GM19099 (cell line): ENCODE results near the gene FKBP1B.

Experiments
- POLR2A ChIP-seq: IDR thresholded peaks from 3 replicates; pipeline ENCODE4 v1.6.1; 2011; ENCODE audit warnings: low read depth; ENCODE audit not compliant: insufficient read length; ENCODE audit errors: extremely low read depth

FKBP1B gene

DNA sequence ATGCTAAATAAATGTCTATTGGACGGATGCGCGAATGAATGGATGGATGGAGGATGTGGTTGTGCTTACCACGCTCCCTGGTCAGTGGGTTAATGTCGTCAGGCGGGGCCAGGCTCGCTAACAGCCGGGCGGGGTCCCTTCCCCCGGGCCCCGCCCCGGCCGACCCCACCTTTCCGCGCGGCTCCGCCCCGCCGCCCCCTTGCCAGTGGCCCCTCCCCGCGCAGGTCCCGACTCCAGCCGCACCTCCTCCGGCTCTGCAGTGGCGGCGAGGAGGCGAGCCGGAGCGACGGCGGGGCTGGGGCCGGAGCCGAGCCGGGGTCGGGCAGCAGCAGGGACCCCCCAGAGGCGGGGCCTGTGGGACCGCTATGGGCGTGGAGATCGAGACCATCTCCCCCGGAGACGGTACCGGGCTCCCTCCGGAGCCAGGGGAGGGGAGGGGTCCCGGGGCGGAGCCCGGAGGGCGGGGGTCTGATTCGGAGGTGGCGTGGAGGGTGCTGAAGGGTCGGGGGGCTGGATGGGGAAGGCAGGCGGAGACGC, at the start of gene FKBP1B:
TSS of gene FKBP1B (plus strand) at position 257 of the 537 bp plus-strand sequence. CDS start at position 366, 109 bp downstream.
- peak; percentile 33 for TF ChIP-seq POLR2A

DNA sequence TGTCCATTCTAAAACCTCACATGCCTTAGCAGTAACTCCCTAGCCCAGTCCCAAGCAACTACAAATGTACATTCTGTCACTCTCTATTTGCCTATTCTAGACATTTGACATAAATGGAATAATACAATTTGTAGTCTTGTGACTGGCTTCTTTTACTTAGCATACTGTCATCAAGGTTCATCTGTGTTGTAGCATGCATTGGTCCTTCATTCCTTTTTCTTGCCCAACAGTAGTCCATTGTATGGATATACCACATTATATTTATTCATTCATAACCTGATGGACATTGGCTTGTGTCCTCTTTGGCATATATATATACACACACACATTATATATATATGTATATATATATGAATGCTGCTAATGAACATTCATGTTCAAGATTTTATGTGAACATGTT, 41.8 kb upstream of the FKBP1B start:
- no peak for TF ChIP-seq POLR2A

DNA sequence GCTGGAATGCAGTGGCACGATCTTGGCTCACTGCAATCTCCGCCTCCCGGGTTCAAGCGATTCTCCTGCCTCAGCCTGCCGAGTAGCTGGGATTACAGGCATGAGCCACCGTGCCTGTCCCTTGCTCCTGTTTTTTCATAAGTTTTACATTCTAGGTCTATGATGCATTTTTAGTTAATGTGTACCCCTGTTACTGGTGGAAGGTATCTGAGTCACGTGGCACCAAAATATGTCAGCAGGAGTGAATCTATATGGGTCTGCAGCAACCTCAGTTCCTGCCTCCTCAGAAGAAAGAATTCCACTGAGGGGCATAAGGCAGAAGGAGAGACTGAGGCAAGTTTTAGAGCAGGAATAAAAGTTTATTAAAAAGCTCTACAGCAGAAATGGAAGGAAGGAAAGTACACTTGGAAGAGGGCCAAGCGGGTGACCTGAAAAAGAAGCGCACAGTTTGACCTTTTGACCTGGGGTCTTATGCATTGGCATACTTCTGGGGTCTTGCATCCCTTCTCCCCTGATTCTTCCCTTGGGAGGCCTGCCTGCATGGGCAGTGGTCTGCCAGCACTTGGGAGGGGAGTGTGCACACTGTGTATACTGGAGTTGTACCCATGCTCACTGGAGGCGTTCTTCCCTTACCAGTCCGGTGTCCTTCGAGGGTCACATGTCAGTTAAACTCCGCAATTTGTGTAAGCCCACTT, 40.7 kb upstream of the FKBP1B start:
- TF ChIP-seq POLR2A: no peak

DNA sequence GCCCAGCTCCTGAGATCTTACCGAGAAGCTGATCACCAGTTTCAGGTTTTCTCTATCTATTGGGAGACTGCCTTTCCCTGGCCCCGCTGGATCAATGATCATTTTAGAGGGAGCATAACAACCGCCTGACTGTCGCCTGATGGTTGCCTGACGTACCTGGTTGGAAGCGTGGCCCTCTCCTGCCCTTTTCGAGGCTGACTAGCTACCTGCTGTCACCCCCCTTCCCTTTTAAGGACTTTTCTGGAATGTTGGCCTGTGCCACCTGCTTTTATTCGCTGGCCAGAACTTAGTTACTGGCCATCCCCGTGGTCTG, 40.2 kb upstream of the FKBP1B start:
- no peak for TF ChIP-seq POLR2A

DNA sequence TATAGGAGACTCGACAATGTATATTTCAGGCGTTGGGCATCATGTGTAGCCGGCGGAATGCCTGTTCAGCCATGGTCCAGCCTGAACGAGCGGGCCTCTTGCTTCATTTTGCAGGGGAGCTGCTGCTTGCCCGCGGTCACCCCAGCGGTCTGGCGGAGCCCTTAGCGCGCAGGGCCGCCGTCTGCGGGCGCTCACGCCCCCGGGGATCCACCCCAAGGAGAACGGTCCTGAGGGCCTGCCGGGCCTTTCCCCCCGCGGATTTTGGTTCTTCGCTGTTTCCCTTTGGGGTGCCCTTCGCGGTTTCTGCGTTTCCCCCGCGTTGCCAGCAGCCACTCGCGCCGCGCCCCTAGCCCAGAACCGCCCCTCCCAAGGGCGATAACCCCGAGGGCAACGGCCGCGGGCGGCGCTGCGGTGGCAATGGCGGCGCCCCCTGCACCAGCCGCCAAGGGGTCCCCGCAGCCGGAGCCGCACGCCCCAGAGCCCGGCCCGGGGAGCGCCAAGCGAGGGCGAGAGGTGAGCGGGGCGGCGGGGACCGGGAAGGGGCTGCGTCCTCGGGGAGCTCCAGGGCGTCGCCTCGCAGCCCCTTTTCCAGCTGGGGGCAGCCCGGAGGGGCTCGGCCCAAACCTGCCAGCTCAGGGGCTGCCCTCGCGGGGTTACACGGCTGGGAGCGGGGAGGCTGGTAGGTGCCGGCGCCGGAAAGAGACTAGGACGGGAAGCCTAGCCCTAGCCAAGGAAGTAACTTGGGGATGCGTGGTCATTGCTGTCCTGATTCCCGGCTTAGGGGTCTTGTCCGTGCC, 39.7 kb upstream of the FKBP1B start, which contains the start of gene MFSD2B:
TSS of gene MFSD2B (plus strand) at position 406 of the 797 bp plus-strand sequence. CDS start at position 418, 12 bp downstream.
- TF ChIP-seq POLR2A: no peak

DNA sequence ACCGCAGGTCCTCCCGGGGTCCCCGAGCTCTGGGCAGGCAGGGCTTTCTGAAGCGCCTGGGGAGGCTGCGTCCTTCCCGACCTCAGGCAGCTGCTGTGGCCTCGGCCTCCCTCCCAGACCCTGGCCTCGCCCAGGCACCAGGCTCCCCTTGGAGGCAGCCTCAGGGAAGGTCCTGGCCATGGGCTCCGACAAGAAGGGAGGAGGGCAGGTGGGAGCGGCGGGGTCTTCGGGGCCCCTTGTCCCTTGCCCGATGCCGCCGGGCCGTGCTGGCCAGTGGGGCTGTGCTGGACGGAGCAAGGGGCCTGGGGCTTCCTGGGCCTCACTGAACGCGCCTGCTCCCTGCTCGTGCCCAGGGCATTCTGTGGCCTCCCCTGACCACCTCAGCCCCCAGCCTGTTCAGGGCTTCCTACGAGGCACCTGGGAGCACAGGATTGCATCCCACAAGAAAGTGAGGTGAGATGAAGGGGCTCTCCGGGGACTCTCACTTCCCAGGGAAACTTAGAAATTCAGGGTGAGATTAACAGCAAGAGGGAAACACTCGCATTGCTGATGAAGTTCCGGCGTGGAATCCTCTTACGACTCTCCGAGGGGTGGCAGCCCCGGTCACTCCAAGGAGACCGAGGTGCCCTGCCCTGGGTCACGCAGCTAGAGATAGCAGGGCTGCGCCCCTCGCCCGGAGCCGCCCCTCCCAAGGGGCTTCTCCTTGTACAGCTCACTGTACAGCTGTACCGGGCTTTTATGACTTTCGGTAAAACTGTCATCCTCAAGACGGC, 38.9 kb upstream of the FKBP1B start:
- TF ChIP-seq POLR2A: no peak

DNA sequence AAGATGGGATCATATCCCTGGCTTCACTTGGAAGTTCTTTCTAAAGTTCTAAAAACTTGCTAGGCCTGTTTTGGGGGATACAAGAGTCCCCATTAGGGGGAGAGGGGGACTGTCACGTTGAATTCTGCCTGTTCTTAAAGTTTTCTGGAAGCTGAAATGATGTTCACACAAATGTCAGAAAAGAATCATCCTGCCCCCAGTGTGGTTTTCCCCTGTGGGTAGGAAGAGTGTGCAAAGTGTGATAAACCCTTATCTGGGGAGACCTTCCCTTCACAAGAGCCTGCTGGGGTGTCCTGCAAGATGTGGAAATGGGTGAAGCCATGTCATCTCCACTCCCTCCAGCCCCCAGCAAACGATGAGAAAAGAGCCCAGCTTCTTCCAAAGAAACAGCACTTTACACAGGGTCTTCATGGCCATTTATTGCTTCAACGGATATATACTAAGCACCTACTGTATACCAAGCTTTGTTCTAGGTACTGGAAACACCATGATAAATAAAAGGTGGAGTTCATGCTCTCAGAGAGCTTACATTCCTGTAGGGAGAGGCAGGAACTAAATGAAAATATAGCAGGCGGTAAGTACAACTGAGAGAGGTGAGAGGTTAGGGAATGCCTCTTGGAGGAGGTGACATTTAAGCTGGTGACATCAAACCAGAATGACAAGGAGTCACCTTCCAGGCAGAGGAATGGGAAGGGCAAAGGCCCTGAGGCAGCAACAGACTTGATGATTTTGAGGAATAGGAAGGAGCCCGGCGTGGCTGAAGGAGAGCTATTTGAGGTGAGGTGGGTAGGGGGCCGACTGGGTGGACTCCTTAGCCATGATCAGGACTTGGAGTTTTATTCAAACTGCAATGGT, 38.1 kb upstream of the FKBP1B start:
- no peak for TF ChIP-seq POLR2A

DNA sequence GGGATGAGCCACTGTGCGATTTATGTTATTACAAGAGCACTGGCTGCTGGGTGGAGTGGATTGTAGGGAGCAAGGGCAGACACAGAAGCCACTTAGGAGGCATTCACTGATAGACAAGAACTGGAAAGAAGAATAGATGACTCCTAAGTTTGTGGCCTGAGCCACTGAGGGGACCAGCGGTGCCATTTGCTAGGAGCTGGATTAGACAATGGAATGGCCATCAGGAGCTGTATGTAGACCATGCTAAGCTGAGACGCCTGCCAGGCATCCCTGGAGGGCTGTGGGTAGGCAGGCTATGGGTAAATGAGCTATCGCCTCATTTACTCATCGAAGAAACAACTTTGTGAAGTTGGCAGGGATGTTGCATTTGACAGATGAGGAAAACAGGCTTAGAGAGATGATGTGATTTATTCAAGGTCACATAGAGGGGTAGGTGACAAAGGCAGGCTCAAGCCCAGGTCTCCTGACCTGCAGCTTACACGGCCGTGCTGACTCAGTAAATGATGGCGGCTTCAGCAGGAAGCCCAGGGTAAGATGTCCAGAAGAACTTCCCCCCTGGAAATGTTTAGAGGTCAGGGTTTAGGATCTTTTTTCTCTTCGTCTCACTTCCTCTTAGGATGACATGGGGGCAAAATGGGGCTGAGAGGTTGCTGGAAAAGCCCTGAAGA, 36.9 kb upstream of the FKBP1B start:
- no peak for TF ChIP-seq POLR2A

DNA sequence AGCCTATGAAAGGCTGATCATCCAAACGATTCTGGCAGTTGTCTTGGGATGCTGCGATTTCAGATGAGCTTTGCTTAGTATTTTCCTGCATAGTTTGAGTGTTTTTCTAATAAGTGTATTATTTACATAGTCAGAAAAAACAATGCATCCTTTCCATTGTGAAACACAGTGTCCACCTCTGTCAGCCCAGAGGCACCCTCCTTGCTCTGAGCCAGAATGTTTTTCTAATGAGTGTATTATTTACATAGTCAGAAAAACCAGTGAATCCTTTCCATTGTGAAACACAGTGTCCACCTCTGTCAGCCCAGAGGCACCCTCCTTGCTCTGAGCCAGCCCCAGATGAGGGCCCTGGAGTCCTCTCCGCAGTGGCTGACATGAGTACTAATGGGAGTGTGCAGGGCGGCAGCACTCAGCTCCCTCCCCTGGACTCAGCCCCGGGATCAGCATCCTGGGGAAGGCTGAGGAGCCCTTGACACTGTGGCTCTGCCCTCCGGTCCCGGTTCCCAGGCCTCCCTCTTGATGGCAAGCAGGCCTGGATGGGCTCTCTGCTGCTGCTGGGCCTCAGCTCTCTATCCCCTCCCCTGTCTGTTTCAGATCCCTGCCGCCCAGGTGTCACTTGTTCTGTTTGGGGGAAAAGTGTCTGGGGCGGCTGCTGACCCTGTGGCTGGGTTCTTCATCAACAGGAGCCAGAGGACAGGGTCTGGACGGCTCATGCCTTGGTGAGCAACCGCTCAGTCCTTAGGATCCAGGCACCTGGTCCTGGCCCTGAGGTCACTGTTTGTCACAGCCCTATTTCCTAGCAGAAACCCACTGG, 33.8 kb upstream of the FKBP1B start:
- no peak for TF ChIP-seq POLR2A

DNA sequence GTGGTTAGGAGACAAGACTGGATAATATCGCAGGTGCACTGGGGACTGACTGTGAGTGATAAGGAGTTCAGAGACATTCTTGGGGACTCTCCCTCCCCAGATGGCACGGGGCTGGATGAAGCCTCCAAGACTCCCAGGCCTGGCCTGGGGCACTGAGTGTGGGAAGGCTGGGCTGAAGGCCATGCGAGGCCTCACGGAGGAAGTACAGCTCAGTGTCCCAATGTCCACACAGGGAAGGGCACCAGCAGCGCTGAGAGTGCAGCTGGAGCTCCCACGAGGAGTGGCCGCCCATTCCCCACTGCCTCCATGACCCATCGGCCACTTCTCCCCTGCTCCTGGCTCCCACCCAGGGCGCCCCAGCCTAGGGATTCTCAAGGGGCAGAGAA, 33.2 kb upstream of the FKBP1B start:
- no peak for TF ChIP-seq POLR2A

DNA sequence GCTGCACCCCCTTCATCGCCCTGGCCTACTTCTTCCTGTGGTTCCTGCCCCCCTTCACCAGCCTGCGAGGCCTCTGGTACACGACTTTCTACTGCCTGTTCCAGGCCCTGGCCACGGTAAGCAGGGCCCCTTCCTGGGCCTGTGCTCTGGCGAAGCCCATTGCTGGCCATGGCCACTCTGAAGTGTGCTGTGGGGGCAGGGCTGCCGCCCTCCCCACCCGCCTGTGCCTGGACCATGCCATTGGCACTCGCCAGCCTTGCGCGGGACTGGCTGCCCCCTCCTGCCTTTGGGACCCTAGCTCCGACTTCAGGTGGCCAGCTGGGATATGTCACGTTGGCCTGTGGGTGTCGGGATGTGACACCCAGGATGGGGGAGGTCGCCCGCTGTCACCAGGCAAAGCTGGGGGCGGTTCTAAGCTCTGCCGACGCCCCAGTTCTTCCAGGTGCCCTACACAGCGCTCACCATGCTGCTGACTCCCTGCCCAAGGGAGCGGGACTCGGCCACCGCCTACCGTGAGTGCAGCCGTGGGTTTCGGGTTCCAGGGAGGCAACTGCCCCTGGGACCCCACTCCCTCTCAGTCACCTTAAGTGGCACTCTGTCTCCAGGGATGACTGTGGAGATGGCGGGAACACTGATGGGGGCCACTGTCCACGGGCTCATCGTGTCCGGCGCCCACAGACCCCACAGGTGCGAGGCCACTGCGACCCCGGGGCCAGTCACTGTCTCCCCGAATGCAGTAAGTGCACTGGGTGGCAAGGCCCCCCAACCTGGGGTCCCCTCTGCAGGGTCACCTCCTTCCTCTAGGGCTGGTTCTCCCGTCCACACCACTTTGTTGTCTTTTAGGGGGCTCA, 32.5 kb upstream of the FKBP1B start:
- TF ChIP-seq POLR2A: no peak

DNA sequence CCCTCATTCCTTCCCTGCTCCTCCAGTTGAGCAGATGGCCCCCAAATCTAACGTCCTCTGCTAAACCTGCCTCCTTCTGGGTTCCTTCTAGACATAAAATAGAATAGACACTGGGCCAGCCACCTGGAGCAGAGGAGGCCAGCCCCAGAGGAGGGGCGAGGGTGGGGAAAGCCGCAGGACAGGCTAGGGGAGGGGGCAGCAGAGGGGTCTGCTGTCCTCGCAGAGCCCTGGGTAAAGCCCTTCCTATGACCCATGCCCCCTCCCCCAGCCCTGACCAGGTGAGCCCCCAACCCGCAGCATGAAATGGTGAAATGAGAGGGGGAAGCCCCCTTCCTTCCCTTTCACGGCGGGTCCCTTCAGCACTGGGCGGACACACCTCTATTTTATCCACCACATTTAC, 31.8 kb upstream of the FKBP1B start:
- TF ChIP-seq POLR2A: no peak
